Endometrial microvascular endothelial cells (primary cell): ENCODE data around the gene CAMKV. TPM values are rescaled to one million over a fixed set of nuclear protein-coding genes. Genes with fewer than 3 reads are reported as not detected.
"Not testable (repeated sequence)": the region's sequence is repeated elsewhere in the genome, so short reads cannot be mapped to it uniquely, and the experiment has no call there.

ENCODE experiments used
- in situ Hi-C: cut with HindIII; loops from 2 replicates; pipeline ENCODE4 v1.10.0; 2017; ENCODE audit warnings: low sequenced_read_pairs, low pct_unique_long_range_greater_than_20kb; ENCODE audit errors: inconsistent ontology term
- total RNA-seq: library from RNA; depleted of rRNA; stranded (reverse); fragments of >200 nt; gene quantifications from one replicate; pipeline ENCODE4 v1.2.3, GENCODE V29; 2015; ENCODE audit errors: inconsistent ontology term

The CAMKV gene
- not detected for total RNA-seq

DNA sequence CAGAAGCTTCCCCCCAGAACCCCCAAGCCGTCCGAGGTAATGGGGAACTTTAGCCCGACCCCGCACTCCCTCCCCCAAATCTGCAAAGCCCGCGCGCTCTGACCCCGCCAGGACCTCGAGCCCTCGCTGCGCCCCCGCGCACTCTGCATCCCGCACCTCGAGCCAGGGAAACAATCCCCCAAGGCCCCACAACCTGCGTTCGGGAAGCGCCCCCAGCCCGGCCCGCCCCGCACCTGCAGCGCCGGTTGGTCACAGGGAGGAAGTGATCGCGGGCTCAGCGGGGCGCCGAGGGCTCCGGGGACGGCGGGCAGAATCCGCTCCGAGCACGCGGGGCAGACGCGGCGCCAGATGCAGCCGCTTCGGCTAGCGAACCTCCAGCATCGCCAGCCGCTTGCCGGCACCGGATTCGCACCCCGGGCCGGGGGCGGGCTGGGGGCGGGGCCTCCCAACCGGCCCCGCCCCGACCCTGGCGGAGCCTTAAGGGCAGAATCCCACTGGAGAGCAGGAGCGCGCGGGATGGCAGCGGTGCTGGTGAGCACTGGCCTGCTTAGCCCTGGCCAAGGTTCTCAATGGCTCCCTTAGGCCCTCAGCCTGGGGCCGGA is at the start of gene CAMKV:
Gene CAMKV, minus strand, starts transcription at position 382 of the 602 bp plus-strand sequence. CDS start 7,518 bp downstream, outside the sequence.
- in situ Hi-C loops = loop anchor here (25.0 kb wide), 2 partner anchors 132 to 307 kb away; partner anchors contain the start of gene BSN

- in situ Hi-C loops = not testable (repeated sequence)
Measured at GRCh38 chr3:49917806-49918590, 48.3 kb upstream of the CAMKV start.

- in situ Hi-C loops = no loop called here
Measured at GRCh38 chr3:49916686-49917085, 47.0 kb upstream of the CAMKV start.

- in situ Hi-C loops = no loop called here
Measured at GRCh38 chr3:49914906-49915305, 45.2 kb upstream of the CAMKV start.

GRCh38 chr3:49912881-49913281 is 43.2 kb upstream of the CAMKV start:
- in situ Hi-C loops = no loop called here

GRCh38 chr3:49911611-49912010 is 41.9 kb upstream of the CAMKV start:
- in situ Hi-C loops = no loop called here

- in situ Hi-C loops = no loop called here
Measured at GRCh38 chr3:49911124-49911420, 41.4 kb upstream of the CAMKV start.

DNA sequence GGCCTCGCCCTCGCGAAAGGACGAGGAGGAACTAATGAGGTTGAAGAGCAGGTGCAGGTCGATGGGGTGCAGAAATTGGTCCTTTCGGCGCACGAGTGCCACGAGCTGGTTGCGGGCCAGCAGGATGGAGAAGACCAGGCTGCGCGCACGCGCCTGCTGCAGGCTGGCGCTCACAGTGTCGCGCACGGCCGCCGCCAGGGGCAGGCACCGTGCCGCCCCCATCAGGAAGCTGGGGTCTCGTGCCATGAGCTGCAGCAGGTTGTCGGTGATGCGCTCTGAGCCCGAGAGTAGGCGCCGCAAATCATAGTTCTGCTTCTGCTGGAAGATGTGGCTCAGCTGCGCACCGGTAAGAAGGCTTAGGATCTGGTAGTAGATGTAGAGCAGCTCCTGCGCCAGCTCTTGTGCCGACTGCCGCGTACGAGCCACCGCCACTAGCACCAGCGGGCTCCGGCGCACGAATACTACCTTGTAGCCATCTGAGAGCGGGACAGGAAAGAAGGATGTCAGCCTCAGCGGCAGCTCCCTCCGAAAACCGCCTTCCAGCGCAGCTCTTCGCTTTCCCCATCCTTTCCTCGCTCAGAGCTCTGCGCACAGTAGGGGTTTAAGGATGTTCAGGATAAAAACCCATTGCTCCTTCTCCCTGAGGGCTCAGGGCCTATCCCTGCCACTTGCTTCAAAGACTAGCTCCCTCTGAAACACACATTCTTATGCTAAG is 40.9 kb upstream of the CAMKV start:
- in situ Hi-C loops = no loop called here

GRCh38 chr3:49908373-49909199 is 38.9 kb upstream of the CAMKV start:
- in situ Hi-C loops = no loop called here

DNA sequence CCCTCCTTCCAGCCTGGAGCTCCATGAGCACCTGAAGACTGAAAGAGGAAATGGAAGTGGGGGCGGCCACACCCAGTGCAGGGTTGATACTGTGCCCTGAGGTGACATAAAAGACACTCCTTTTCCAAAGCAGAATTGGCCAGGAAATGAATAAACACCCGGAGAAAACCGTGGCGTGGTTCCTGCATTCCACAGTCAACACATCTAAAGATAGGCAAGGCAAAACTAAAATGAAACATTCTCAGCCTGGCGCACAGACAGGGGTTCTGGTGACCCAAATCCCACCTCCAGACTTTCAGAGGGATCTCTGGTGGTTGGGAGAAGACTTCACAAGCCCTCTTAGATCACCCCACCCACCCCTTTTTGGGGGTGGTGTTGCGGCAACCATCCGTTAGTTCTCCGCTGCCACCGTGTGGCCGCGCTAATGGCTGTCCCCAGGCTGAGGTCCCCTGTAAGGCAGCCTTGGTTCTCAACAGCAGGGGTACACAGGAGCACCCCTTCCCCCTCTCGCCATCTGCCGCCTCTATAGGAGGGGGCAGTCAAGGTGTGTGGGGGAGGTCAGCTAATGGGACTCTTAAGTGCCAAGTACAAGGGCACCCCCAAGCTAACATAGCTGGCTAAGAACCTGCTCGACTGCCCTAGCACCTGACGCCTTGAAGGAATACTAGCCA is 36.5 kb upstream of the CAMKV start:
- in situ Hi-C loops = no loop called here

- in situ Hi-C loops = not testable (repeated sequence)
Measured at GRCh38 chr3:49904448-49904847, 34.7 kb upstream of the CAMKV start.

DNA sequence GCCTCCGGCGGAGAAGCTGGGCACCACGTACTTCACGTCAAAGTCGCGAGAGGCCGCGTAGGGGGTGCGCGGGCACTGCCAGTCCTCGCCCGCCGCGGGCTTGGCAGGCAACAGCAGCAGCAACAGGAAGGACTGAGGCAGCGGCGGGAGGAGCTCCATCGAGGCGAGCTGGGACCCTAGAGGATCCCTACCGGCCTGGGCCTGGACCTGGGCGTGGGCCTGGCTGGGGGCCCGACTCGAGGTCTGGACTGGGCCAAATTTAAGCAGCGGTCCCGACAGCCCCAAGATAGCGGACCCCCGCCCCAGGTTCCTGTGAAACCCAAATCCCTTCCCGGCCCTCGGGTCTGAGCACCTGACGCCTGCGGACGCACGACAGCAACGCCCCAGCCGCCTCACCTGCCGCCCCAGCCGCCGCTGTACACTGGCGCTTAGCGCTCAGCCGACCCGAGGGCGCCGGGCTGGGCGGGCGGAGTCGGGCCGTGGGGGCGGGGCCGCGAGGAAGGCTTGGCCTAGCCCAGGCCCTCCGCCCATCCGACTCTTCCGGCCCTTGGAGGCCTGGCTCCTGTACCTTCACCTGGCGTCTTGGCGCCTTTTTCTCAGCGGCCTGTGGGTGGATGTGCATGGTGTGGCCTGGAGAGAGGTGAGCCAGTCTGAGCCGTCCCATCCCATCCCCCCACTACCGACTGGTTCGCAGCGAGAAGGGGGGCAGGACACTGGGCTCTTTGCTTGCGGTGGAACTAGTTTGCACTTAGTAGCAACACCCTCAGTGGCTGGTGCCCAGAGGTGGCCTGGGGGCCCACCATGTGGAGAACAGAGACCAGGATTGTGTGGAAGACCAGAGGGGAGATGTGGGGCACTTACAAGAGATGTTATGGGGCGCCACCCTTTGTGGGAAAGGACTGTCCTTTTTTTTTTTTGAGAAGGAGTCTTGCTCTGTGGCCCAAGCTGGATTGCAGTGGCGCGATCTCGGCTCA is 34.0 kb upstream of the CAMKV start, which contains the start of gene MST1R:
Gene MST1R, minus strand, starts transcription at position 423 of the 974 bp plus-strand sequence. Its CDS starts 264 bp downstream, at position 159.
- in situ Hi-C loops = no loop called here

- in situ Hi-C loops = no loop called here
Measured at GRCh38 chr3:49902511-49903345, 33.0 kb upstream of the CAMKV start.

DNA sequence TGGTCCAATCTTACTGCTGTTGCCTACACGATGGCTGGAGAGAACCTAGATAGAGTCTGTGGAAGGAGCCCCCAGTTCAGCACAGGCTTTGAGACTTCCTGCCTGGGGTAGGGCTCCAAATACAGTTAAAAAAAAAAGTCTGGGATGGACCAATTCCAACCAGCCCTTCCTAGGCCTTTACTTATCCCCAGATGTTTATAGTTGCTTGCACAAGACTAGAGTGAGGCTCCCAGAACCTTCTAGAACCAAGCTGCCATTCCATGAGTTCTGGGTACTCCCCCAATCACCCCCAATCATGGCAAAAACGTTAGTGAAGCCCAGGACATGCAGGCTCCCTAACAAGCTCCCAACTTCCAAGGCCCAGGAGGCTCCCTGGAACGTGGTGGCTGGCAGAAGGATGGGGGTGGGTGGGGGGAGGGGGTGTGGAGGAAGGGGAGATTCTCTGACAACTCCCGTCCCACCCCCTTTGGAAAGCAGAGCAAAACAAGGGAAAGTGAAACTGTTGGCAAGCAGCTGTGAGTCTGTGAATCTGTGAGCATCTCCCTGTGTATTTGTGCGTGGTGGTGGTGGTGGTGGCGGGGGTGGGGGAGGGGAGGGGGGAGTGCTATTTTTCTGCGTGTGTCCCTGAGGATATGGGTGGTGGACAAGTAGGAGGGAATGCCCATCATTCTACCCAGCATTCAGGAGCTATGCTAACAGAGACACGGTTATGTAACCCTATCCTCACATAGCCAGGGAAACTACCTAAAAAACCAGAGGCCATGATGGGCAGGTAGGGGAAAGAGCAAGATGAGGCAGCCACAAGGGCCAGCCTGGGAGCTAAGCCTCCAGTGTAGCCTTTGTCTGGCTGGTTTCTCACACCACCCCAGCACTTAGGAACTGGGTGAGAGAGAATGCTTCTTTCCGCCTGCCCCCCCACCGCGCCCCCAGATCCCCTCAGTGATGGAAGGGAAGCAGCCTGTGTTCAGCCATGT is 31.9 kb upstream of the CAMKV start:
- in situ Hi-C loops = no loop called here

DNA sequence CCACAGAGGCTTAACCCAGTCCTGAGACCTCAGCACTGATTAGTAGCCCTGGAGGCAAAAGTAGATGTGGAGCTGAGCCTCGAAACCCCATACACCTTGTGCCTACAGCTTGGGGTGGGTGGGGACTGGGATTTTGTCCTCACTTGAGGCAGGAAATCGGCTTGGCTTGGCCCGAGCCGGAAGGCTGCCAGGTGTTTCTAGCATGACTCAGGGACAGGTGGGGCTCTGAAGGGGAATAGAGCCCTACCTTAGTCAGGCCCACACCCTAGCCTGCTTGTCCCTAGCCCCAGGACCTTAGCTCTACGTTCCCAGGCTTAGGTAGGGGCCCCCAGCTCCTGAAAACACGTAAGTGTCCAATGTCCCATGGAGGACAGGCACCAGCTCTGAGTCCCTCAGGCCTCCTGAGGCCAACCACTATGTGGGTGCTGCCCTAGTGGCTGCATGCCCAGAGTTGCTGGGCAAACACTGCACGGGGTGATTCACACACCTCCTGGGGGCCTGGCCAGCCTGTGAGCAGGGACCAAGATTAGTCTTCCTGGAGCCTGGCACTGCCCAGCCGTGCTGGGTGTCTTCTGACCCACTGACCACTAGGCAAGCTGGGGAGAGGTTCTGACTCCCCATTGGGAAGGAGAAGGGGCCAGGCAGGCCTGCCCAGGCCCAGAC is 30.9 kb upstream of the CAMKV start:
- in situ Hi-C loops = no loop called here
